Measurements from ENCODE around the gene GOLGA6L2.

- TF ChIP-seq EZH2phosphoT487 (IDR thresholded peaks at IDR 0.05; ENCODE audit: low read length), result no peak
- no peak for TF ChIP-seq CTCF (IDR thresholded peaks at IDR 0.05; ENCODE audit: low read length)
- no peak for TF ChIP-seq EZH2 (optimal IDR thresholded peaks at IDR 0.05; ENCODE audit: low read depth, low read length)
Measured at GRCh38 chr15:23411841-23412240, 35.2 kb downstream of the GOLGA6L2 start.

Measured in MM.1S (cell line).